Measurements from ENCODE around the gene INO80E.
"Not testable (repeated sequence)": the region's sequence is repeated elsewhere in the genome, so short reads cannot be mapped to it uniquely, and the experiment has no call there.

INO80E gene

GRCh38 chr16:30032083-30032819 lies 36.2 kb downstream of the INO80E start:
- peak; percentile 82 for DNase-seq

GRCh38 chr16:30033270-30033669 lies 37.2 kb downstream of the INO80E start:
- DNase-seq = no peak

GRCh38 chr16:30040221-30040620 lies 44.2 kb downstream of the INO80E start:
- no peak for DNase-seq

- not testable (repeated sequence) for DNase-seq
Observed at GRCh38 chr16:30040690-30041089, 44.6 kb downstream of the INO80E start.

- DNase-seq = no peak
Observed at GRCh38 chr16:30041841-30042240, 45.8 kb downstream of the INO80E start.

- no peak for DNase-seq
Observed at GRCh38 chr16:30046178-30046577, 50.1 kb downstream of the INO80E start.

- DNase-seq = no peak
Observed at GRCh38 chr16:30046588-30046987, 50.5 kb downstream of the INO80E start.

GRCh38 chr16:30049871-30050270 lies 53.8 kb downstream of the INO80E start:
- DNase-seq = no peak

- no peak for DNase-seq
Observed at GRCh38 chr16:30051518-30051917, 55.5 kb downstream of the INO80E start.

GRCh38 chr16:30052671-30053372 lies 56.8 kb downstream of the INO80E start:
- DNase-seq = peak; percentile 83

- no peak for DNase-seq
Observed at GRCh38 chr16:30053376-30054015, 57.5 kb downstream of the INO80E start.

GRCh38 chr16:30054451-30054850 lies 58.4 kb downstream of the INO80E start:
- DNase-seq = no peak

- peak; percentile 19 for DNase-seq
Observed at GRCh38 chr16:30054959-30055553, 59.0 kb downstream of the INO80E start.

Measured in NCI-H526 treated with DMSO at 0.1 percent for 48 hours (cell line).